Measurements from ENCODE around the gene MIOX.
A peak's percentile ranks its signal among the peaks of the same experiment; 100 is the strongest.

The MIOX gene

GRCh38 chr22:50523806-50524675, 37.4 kb downstream of the MIOX start:
- TF ChIP-seq ZEB2 (tag by site-specific recombination; IDR thresholded peaks at IDR 0.05) (peak; percentile 91), ZNF24 (tag by site-specific recombination; IDR thresholded peaks at IDR 0.05) (no peak), YY2 (tag by site-specific recombination; IDR thresholded peaks at IDR 0.05) (no peak), ZBTB20 (tag by site-specific recombination; IDR thresholded peaks at IDR 0.05) (peak; percentile 43), ZNF335 (tag by site-specific recombination; conservative IDR thresholded peaks at IDR 0.05) (peak; percentile 99), ZNF596 (tag by site-specific recombination; IDR thresholded peaks at IDR 0.05) (no peak), ZFP37 (tag by site-specific recombination; IDR thresholded peaks at IDR 0.05) (no peak), SCRT2 (tag by site-specific recombination; IDR thresholded peaks at IDR 0.05) (peak; percentile 47; the same call in 1 of the 2 replicates), PRDM10 (tag by site-specific recombination; IDR thresholded peaks at IDR 0.05) (no peak), GLIS1 (tag by site-specific recombination; IDR thresholded peaks at IDR 0.05) (peak; percentile 51), ZNF19 (tag by site-specific recombination; IDR thresholded peaks at IDR 0.05; ENCODE audit: low read depth) (no peak), ZNF629 (tag by site-specific recombination; IDR thresholded peaks at IDR 0.05) (no peak), ZNF549 (tag by site-specific recombination; IDR thresholded peaks at IDR 0.05) (no peak), ZNF175 (tag by site-specific recombination; IDR thresholded peaks at IDR 0.05) (no peak), MEIS1 (CRISPR knock-in tag; IDR thresholded peaks at IDR 0.05; ENCODE audit: borderline replicate concordance) (no peak), ZBTB17 (tag by site-specific recombination; IDR thresholded peaks at IDR 0.05) (peak; percentile 96), ZNF792 (tag by site-specific recombination; IDR thresholded peaks at IDR 0.05) (no peak), ZNF302 (tag by site-specific recombination; IDR thresholded peaks at IDR 0.05; ENCODE audit: low read depth) (no peak), OVOL3 (tag by site-specific recombination; IDR thresholded peaks at IDR 0.05) (no peak), TRIM28 (IDR thresholded peaks at IDR 0.05; ENCODE audit: borderline replicate concordance, low read length) (no peak)
- ChIA-PET CTCF (interaction anchor here (2.1 to 2.7 kb wide), 4 partner anchors 9 to 41 kb away, joined by 13 to 37 read pairs (median 24); partner anchors contain the start of genes LMF2, NCAPH2 and SYCE3), POLR2A (interaction anchor here (0.9 to 5.3 kb wide), 11 partner anchors 9 to 276 kb away, joined by 3 to 189 read pairs (median 19); partner anchors contain the start of genes CHKB, LMF2, NCAPH2 and SYCE3)
- H3K4me3 ChIP-seq (ENCODE audit: low read depth, low read length) = peak overlapping the region; percentile 79
- H3K27ac ChIP-seq (ENCODE audit: extremely low read depth, low read depth, low read length) = peak overlapping the region; percentile 90; the same call in 1 of the 2 replicates
- H3K9me3 ChIP-seq (ENCODE audit: control insufficient read depth, insufficient read depth, low read depth, low read length) = no peaks in the 10 kb centered on the region
- H3K36me3 ChIP-seq (ENCODE audit: control insufficient read depth in 2 of 2, insufficient read depth in 1 of 2, low read length in 2 of 2) = peaks cover 0 to 49% of the 10 kb centered on the region in 2 experiments; a peak in 2 of 3 replicates
- H3K4me1 ChIP-seq (ENCODE audit: control insufficient read depth, insufficient read depth, low read length) = no peaks in the 10 kb centered on the region; the same call in 1 of the 2 replicates

- H3K27ac ChIP-seq (ENCODE audit: extremely low read depth, low read depth, low read length) = peak overlapping the region; percentile 90
- no peaks in the 10 kb centered on the region for H3K9me3 ChIP-seq (ENCODE audit: control insufficient read depth, insufficient read depth, low read depth, low read length)
- peaks cover 0 to 43% of the 10 kb centered on the region in 2 experiments; a peak in 2 of 3 replicates for H3K36me3 ChIP-seq (ENCODE audit: control insufficient read depth in 2 of 2, insufficient read depth in 1 of 2, low read length in 2 of 2)
- H3K4me3 ChIP-seq (ENCODE audit: low read depth, low read length) = peak overlapping the region; percentile 79
- ChIA-PET POLR2A (interaction anchor here (0.9 to 5.3 kb wide), 16 partner anchors 8 to 277 kb away, joined by 3 to 189 read pairs (median 8); partner anchors contain the start of genes CHKB, KLHDC7B, LMF2 and NCAPH2), CTCF (interaction anchor here (1.1 to 2.7 kb wide), 5 partner anchors 10 to 40 kb away, joined by 6 to 37 read pairs (median 17); partner anchors contain the start of genes LMF2, NCAPH2 and SYCE3)
- TF ChIP-seq ZNF548 (tag by site-specific recombination; IDR thresholded peaks at IDR 0.05) (peak; percentile 87), ZBTB17 (tag by site-specific recombination; IDR thresholded peaks at IDR 0.05) (peak; percentile 6; the same call in 1 of the 2 replicates), HOXD13 (CRISPR knock-in tag; IDR thresholded peaks at IDR 0.05; ENCODE audit: borderline replicate concordance) (peak; percentile 4; the same call in 1 of the 2 replicates), ZNF341 (tag by site-specific recombination; IDR thresholded peaks at IDR 0.05; ENCODE audit: low read depth) (peak; percentile 32; the same call in 1 of the 2 replicates), ZEB2 (tag by site-specific recombination; IDR thresholded peaks at IDR 0.05) (0 out of 2 replicates have a peak, but pooled peaks have one; percentile 6), HOXC10 (CRISPR knock-in tag; IDR thresholded peaks at IDR 0.05) (peak; percentile 61; the same call in 1 of the 2 replicates), ZBTB48 (tag by site-specific recombination; IDR thresholded peaks at IDR 0.05) (no peak), ELK4 (IDR thresholded peaks at IDR 0.05; ENCODE audit: borderline replicate concordance, low read depth, low read length) (no peak)
- no peaks in the 10 kb centered on the region; the same call in 1 of the 2 replicates for H3K4me1 ChIP-seq (ENCODE audit: control insufficient read depth, insufficient read depth, low read length)
Observed at GRCh38 chr22:50524676-50525103, 38.0 kb downstream of the MIOX start.

Measured in HEK293 (cell line).